HCT116 (cell line): ENCODE data around the gene C10orf105. TPM values are rescaled to one million over a fixed set of nuclear protein-coding genes. Genes with fewer than 3 reads are reported as not detected.

Experiments
- ATAC-seq: fragments of 200-7000 bp; cut with Tn5 transposase; 2 replicates; pipeline ENCODE4 v1.9.1; 2020; ENCODE audit warnings: mild to moderate bottlenecking, moderate library complexity
- BruUV-seq: library from RNA; stranded (reverse); fragments of 400-500 nt; replicated peaks from 2 replicates; lab custom pipeline; 2021; lab: Mats Ljungman, UMichigan
- CTCF ChIA-PET: fragments of 300-600 bp; sonication (Branson Sonifier 250); formaldehyde crosslinking; loops from one replicate; lab custom pipeline; 2021; ENCODE audit warnings: antibody characterized with exemption; lab: Charles Lee
- POLR2A ChIA-PET: fragments of 300-600, 350-600 bp; sonication (Branson Sonifier 250); formaldehyde crosslinking; loops from one replicate; lab custom pipeline; 2021; ENCODE audit warnings: antibody characterized with exemption; lab: Charles Lee
- RAD21 ChIA-PET, 2 experiments: fragments of 300-600 bp; sonication (Branson Sonifier 250); formaldehyde crosslinking; loops; one replicate each; lab custom pipeline; 2023; ENCODE audit warnings: low total read pairs in 2 of 2; ENCODE audit not compliant: uncharacterized antibody in 2 of 2, unreplicated experiment in 2 of 2, low non-redundant PET in 1 of 2; lab: Charles Lee
- DNase-seq: peaks from one replicate; pipeline ENCODE4 v3.0.0-alpha.2; 2010; ENCODE audit warnings: low read depth, low spot score
- H2AFZ ChIP-seq: fragments of 200-600 bp; shearing (Covaris generic), sonication (generic); 2 replicates; pipeline ENCODE4 v1.6.1; 2017; ENCODE audit warnings: low read depth, mixed run types, mixed read lengths, antibody characterized with exemption, low read length; ENCODE audit not compliant: poor library complexity, severe bottlenecking
- H3K27ac ChIP-seq: 2 replicates; pipeline ENCODE4 v1.5.1; 2012; ENCODE audit warnings: low read depth, low read length
- H3K27me3 ChIP-seq: fragments of 200-600 bp; sonication (generic); 2 replicates; pipeline ENCODE4 v1.6.1; 2016; ENCODE audit warnings: mixed run types, low read length, mixed read lengths; ENCODE audit not compliant: insufficient read depth
- H3K36me3 ChIP-seq, 2 experiments: fragments of 200-500 bp in 1 of 2; fragments of 200-600 bp in 1 of 2; sonication (Bioruptor generic) in 1 of 2; sonication (generic) in 1 of 2; 2 replicates each; pipeline versions ENCODE4 v1.5.1 to v1.6.1; 2014 to 2016; ENCODE audit warnings: low read length in 2 of 2, inconsistent platforms in 1 of 2, mixed read lengths in 1 of 2, mixed run types in 1 of 2; ENCODE audit not compliant: insufficient read depth in 2 of 2, control insufficient read depth in 1 of 2
- H3K4me1 ChIP-seq, 2 experiments: fragments of 200-600 bp in 1 of 2; sonication (generic) in 1 of 2; 2 replicates each; pipeline versions ENCODE4 v1.5.1 to v1.6.1; 2012 to 2017; ENCODE audit warnings: low read length in 2 of 2, inconsistent platforms in 1 of 2, mild to moderate bottlenecking in 1 of 2, mixed read lengths in 1 of 2, mixed run types in 1 of 2, moderate library complexity in 1 of 2; ENCODE audit not compliant: insufficient read depth in 2 of 2, control insufficient read depth in 1 of 2
- H3K4me2 ChIP-seq: fragments of 200-600 bp; sonication (generic); 2 replicates; pipeline ENCODE4 v1.6.1; 2017; ENCODE audit warnings: mixed run types, low read length, mixed read lengths
- H3K4me3 ChIP-seq, 2 experiments: fragments of 200-600 bp in 1 of 2; sonication (generic) in 1 of 2; replicated peaks in 1 of 2; 2 replicates each; pipeline ENCODE4 v1.5.1; 2011 to 2016; ENCODE audit warnings: low read length in 2 of 2, control low read depth in 1 of 2, low read depth in 1 of 2, mild to moderate bottlenecking in 1 of 2, mixed read lengths in 1 of 2, mixed run types in 1 of 2
- H3K79me2 ChIP-seq: fragments of 200-600 bp; sonication (generic); 2 replicates; pipeline ENCODE4 v1.6.1; 2017; ENCODE audit warnings: mild to moderate bottlenecking, mixed run types, low read length, moderate library complexity, mixed read lengths; ENCODE audit not compliant: insufficient read depth
- H3K9ac ChIP-seq: fragments of 200-600 bp; sonication (generic); 2 replicates; pipeline ENCODE4 v1.6.1; 2016; ENCODE audit warnings: low read length, mixed read lengths
- H3K9me2 ChIP-seq: fragments of 200-600 bp; sonication (generic), shearing (Covaris generic); 2 replicates; pipeline ENCODE4 v1.6.1; 2017; ENCODE audit warnings: mixed run types, mild to moderate bottlenecking, moderate library complexity; ENCODE audit not compliant: insufficient read depth
- H3K9me3 ChIP-seq, 2 experiments: fragments of 200-500 bp in 1 of 2; fragments of 200-600 bp in 1 of 2; sonication (Bioruptor generic) in 1 of 2; sonication (generic) in 1 of 2; 2 replicates each; pipeline ENCODE4 v1.6.1; 2014 to 2017; ENCODE audit warnings: low read length in 2 of 2, mixed read lengths in 2 of 2, inconsistent platforms in 1 of 2, low read depth in 1 of 2, mild to moderate bottlenecking in 1 of 2, mixed run types in 1 of 2, moderate library complexity in 1 of 2; ENCODE audit not compliant: control insufficient read depth in 1 of 2, insufficient read depth in 1 of 2
- H4K20me1 ChIP-seq: fragments of 200-600 bp; sonication (generic), shearing (Covaris generic); 2 replicates; pipeline ENCODE4 v1.6.1; 2017; ENCODE audit warnings: mixed run types, mild to moderate bottlenecking, moderate library complexity; ENCODE audit not compliant: insufficient read depth
- CEBPB ChIP-seq: IDR thresholded peaks from 2 replicates; pipeline ENCODE4 v1.6.1; 2012; ENCODE audit warnings: low read depth
- ELF1 ChIP-seq: IDR thresholded peaks from 2 replicates; pipeline ENCODE4 v1.6.1; 2012; ENCODE audit warnings: low read depth, borderline replicate concordance
- RAD21 ChIP-seq: IDR thresholded peaks from 2 replicates; pipeline ENCODE4 v1.6.1; 2012; ENCODE audit warnings: low read depth, mild to moderate bottlenecking
- YY1 ChIP-seq: IDR thresholded peaks from 2 replicates; pipeline ENCODE4 v1.6.1; 2011; ENCODE audit warnings: low read length, low read depth, moderate library complexity, mild to moderate bottlenecking; ENCODE audit not compliant: insufficient replicate concordance; ENCODE audit errors: extremely low read depth
- ZBTB33 ChIP-seq: IDR thresholded peaks from 2 replicates; pipeline ENCODE4 v1.6.1; 2011; ENCODE audit warnings: mild to moderate bottlenecking, low read length, moderate library complexity; ENCODE audit not compliant: insufficient replicate concordance; ENCODE audit errors: extremely low read depth
- ZNF274 ChIP-seq: fragments of 200-500 bp; sonication (Bioruptor generic); IDR thresholded peaks from 2 replicates; pipeline ENCODE4 v1.6.1; 2014; ENCODE audit warnings: mild to moderate bottlenecking, low read depth, low read length, inconsistent platforms
- intact Hi-C: fragments of 100-400 bp; cut with micrococcal nuclease; formaldehyde crosslinking; loops from 2 replicates; pipeline ENCODE4 v1.10.0; 2022
- total RNA-seq: library from RNA; stranded (reverse); gene quantifications from one replicate; pipeline ENCODE4 v1.2.1, GENCODE V29; 2021; ENCODE audit not compliant: unreplicated experiment

The C10orf105 gene
- total RNA-seq, 1 experiment from 2014 or later, result not detected

GRCh38 chr10:71723311-71723710 lies 3.7 kb upstream of the C10orf105 start:
- Histone ChIP-seq H3K27me3 (no peaks in the 10 kb centered on the region), H3K4me2 (no peak overlapping the region), H3K9me2 (no peaks in the 10 kb centered on the region), H2AFZ (no peak overlapping the region), H3K4me1 (peaks cover 0 to 23% of the 10 kb centered on the region in 2 experiments; a peak in 2 of 4 replicates), H3K79me2 (no peaks in the 10 kb centered on the region), H3K4me3 (no peak overlapping the region), H4K20me1 (no peaks in the 10 kb centered on the region), H3K27ac (no peak overlapping the region), H3K9ac (no peak overlapping the region), H3K36me3 (no peaks in the 10 kb centered on the region), H3K9me3 (no peaks in the 10 kb centered on the region)
- ChIA-PET RAD21 (no interaction called here), CTCF (interaction anchor here (0.6 kb wide), 1 partner anchor 50 kb away, joined by 3 read pairs; the partner anchor contains the start of gene VSIR), POLR2A (no interaction called here)
- BruUV-seq, result no TSS peak
- TF ChIP-seq ELF1 (no peak), RAD21 (no peak), ZBTB33 (no peak)
- intact Hi-C loops, result no loop called here
- no peak for DNase-seq
- ATAC-seq, result no peak

GRCh38 chr10:71722849-71723248 lies 3.3 kb upstream of the C10orf105 start:
- no TSS peak for BruUV-seq
- no peaks in the 10 kb centered on the region for H3K36me3 ChIP-seq
- H3K9me2 ChIP-seq, result no peaks in the 10 kb centered on the region
- no peak for ATAC-seq
- peaks cover 0 to 18% of the 10 kb centered on the region in 2 experiments; a peak in 2 of 4 replicates for H3K4me1 ChIP-seq
- H3K9me3 ChIP-seq, result no peaks in the 10 kb centered on the region
- ChIA-PET RAD21 (no interaction called here), CTCF (no interaction called here), POLR2A (no interaction called here)
- H2AFZ ChIP-seq, result no peak overlapping the region
- no peaks in the 10 kb centered on the region for H3K27me3 ChIP-seq
- H3K4me2 ChIP-seq, result no peak overlapping the region
- no peaks in the 10 kb centered on the region for H4K20me1 ChIP-seq
- no peak overlapping the region for H3K27ac ChIP-seq
- intact Hi-C loops, result no loop called here
- no peak overlapping the region for H3K9ac ChIP-seq
- DNase-seq, result no peak
- no peaks in the 10 kb centered on the region for H3K79me2 ChIP-seq
- no peak overlapping the region for H3K4me3 ChIP-seq
- no peak for TF ChIP-seq ZNF274
- TF ChIP-seq YY1, result no peak
- no peak for TF ChIP-seq CEBPB
- no peak for TF ChIP-seq RAD21
- TF ChIP-seq, all 23 proteins: peak for 0
